HG02885 (cell line): ENCODE data around the gene SULT4A1.

Experiments used
- ATAC-seq: cut with Tn5 transposase; IDR thresholded peaks from one replicate; pipeline ENCODE4 v1.9.1; 2021; ENCODE audit warnings: mild to moderate bottlenecking; ENCODE audit not compliant: unreplicated experiment, poor library complexity

SULT4A1 gene

GRCh38 chr22:43831561-43832392 lies 30.5 kb downstream of the SULT4A1 start:
- ATAC-seq, result no peak

- no peak for ATAC-seq
Measured at GRCh38 chr22:43830931-43831560, 31.3 kb downstream of the SULT4A1 start.

- no peak for ATAC-seq
Measured at GRCh38 chr22:43829904-43830851, 32.1 kb downstream of the SULT4A1 start.

GRCh38 chr22:43828998-43829782 lies 33.1 kb downstream of the SULT4A1 start:
- no peak for ATAC-seq

GRCh38 chr22:43828725-43828997 lies 33.7 kb downstream of the SULT4A1 start:
- no peak for ATAC-seq

- no peak for ATAC-seq
Measured at GRCh38 chr22:43827926-43828724, 34.2 kb downstream of the SULT4A1 start.

- ATAC-seq, result no peak
Measured at GRCh38 chr22:43827003-43827735, 35.1 kb downstream of the SULT4A1 start.

- ATAC-seq, result no peak
Measured at GRCh38 chr22:43826142-43827002, 35.9 kb downstream of the SULT4A1 start.

- ATAC-seq, result no peak
Measured at GRCh38 chr22:43825651-43826050, 36.7 kb downstream of the SULT4A1 start.

- ATAC-seq, result no peak
Measured at GRCh38 chr22:43824724-43825420, 37.4 kb downstream of the SULT4A1 start.

GRCh38 chr22:43823911-43824665 lies 38.2 kb downstream of the SULT4A1 start:
- ATAC-seq, result no peak

GRCh38 chr22:43823353-43823908 lies 38.9 kb downstream of the SULT4A1 start:
- ATAC-seq, result no peak

GRCh38 chr22:43821606-43822425 lies 40.5 kb downstream of the SULT4A1 start:
- no peak for ATAC-seq

- ATAC-seq, result no peak
Measured at GRCh38 chr22:43820651-43821305, 41.5 kb downstream of the SULT4A1 start.
